ENCODE measurements around the gene PLXNB3. TPM values are rescaled to one million over a fixed set of nuclear protein-coding genes. Genes with fewer than 3 reads are reported as not detected.
"Not testable (repeated sequence)": the region's sequence is repeated elsewhere in the genome, so short reads cannot be mapped to it uniquely, and the experiment has no call there.

Gene PLXNB3
- polyA plus RNA-seq, 4 donors = 0.54 to 1.6 (median 0.66) TPM; not detected in 1

DNA sequence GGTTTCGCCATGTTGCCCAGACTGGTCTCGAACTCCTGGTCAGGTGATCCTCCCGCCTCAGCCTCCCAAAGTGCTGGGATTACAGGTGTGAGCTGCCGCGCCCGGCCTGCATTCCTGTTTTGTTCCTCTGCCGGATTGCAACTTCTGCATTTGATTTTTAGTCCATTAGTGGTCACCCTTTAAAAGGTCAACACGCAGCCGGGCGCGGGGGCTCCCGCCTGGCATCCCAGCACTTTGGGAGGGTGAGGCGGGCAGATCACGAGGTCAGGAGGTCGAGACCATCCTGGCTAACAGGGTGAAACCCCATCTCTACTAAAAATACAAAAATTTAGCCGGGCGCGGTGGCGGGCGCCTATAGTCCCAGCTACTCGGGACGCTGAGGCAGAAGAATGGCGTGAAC, 33.9 kb upstream of the PLXNB3 start:
- Histone ChIP-seq H3K36me3 (ENCODE audit: control insufficient read depth in 3 of 3, insufficient read depth in 2 of 3, low read depth in 1 of 3, low read length in 3 of 3) (peaks cover 0 to 31% (median 0%) of the 10 kb centered on the region in 3 donors), H3K4me1 (ENCODE audit: control insufficient read depth in 3 of 3, insufficient read depth in 2 of 3, low read depth in 1 of 3, low read length in 2 of 3) (peaks cover 0 to 29% (median 4%) of the 10 kb centered on the region in 3 donors)
- H3K27ac ChIP-seq (ENCODE audit: low read depth in 1 of 3, low read length in 2 of 3); H3K27me3 ChIP-seq (ENCODE audit: control insufficient read depth in 3 of 3, insufficient read depth in 3 of 3, low read length in 3 of 3); DNase-seq; FAIRE-seq; H3K9me3 ChIP-seq (ENCODE audit: control insufficient read depth in 2 of 2, insufficient read depth in 1 of 2, low read depth in 1 of 2, low read length in 1 of 2); H3K4me3 ChIP-seq (ENCODE audit: low read depth in 1 of 3, low read length in 3 of 3): not testable (repeated sequence)
- WGBS, 3 donors = 92 to 93% (median 93%) methylated on average over 23 of the region's 23 CpGs

- DNase-seq (peak in 1 of 2 donors; percentile 44), FAIRE-seq (no peak)
- Histone ChIP-seq H3K36me3 (ENCODE audit: control insufficient read depth in 3 of 3, insufficient read depth in 2 of 3, low read depth in 1 of 3, low read length in 3 of 3) (peaks cover 0 to 34% (median 0%) of the 10 kb centered on the region in 3 donors), H3K27ac (ENCODE audit: low read depth in 1 of 3, low read length in 2 of 3) (peak overlapping the region in 1 of 3 donors; percentile 12), H3K4me1 (ENCODE audit: control insufficient read depth in 3 of 3, insufficient read depth in 2 of 3, low read depth in 1 of 3, low read length in 2 of 3) (peaks cover 0 to 17% (median under 1%) of the 10 kb centered on the region in 3 donors), H3K4me3 (ENCODE audit: low read depth in 1 of 3, low read length in 3 of 3) (no peak overlapping the region), H3K27me3 (ENCODE audit: control insufficient read depth in 3 of 3, insufficient read depth in 3 of 3, low read length in 3 of 3) (no peaks in the 10 kb centered on the region), H3K9me3 (ENCODE audit: control insufficient read depth in 2 of 2, insufficient read depth in 1 of 2, low read depth in 1 of 2, low read length in 1 of 2) (peaks cover 0 to 6% of the 10 kb centered on the region in 2 donors)
- 60 to 67% (median 64%) methylated on average over 6 of the region's 6 CpGs for WGBS, 3 donors
These were observed 32.8 kb upstream of the PLXNB3 start for GRCh38 chrX:153731117-153731844.

DNA sequence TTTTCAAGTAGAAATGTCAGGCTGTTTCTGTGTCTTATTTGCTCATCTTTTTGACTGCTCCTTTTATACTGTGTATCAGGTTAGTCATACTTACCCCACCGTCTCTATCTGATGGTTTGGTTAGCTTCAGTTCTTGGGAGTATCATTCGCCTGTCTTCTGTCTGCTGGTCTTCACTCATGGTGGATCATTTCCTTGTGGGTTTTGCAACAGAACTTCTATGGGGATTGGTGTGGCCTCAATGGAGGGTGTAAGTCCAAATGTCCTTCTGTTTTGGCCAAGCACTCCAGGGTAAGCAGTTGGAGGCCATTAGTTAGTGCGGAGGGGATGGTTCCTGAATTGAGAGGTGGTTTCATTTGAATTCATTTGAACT, 32.2 kb upstream of the PLXNB3 start:
- FAIRE-seq (no peak), DNase-seq (no peak)
- Histone ChIP-seq H3K27ac (ENCODE audit: low read depth in 1 of 3, low read length in 2 of 3) (peak overlapping the region in 1 of 3 donors; percentile 44), H3K4me3 (ENCODE audit: low read depth in 1 of 3, low read length in 3 of 3) (no peak overlapping the region), H3K36me3 (ENCODE audit: control insufficient read depth in 3 of 3, insufficient read depth in 2 of 3, low read depth in 1 of 3, low read length in 3 of 3) (peaks cover 0 to 40% (median 0%) of the 10 kb centered on the region in 3 donors), H3K9me3 (ENCODE audit: control insufficient read depth in 2 of 2, insufficient read depth in 1 of 2, low read depth in 1 of 2, low read length in 1 of 2) (peaks cover 0 to 6% of the 10 kb centered on the region in 2 donors), H3K4me1 (ENCODE audit: control insufficient read depth in 3 of 3, insufficient read depth in 2 of 3, low read depth in 1 of 3, low read length in 2 of 3) (peaks cover 0 to 12% (median 0%) of the 10 kb centered on the region in 3 donors), H3K27me3 (ENCODE audit: control insufficient read depth in 3 of 3, insufficient read depth in 3 of 3, low read length in 3 of 3) (no peaks in the 10 kb centered on the region)
- 61 to 89% (median 88%) methylated on average over 3 of the region's 3 CpGs for WGBS, 3 donors

GRCh38 chrX:153732401-153732800, 31.6 kb upstream of the PLXNB3 start:
- no peak for DNase-seq
- WGBS, 3 donors = 91 to 97% (median 94%) methylated on average over 14 of the region's 14 CpGs
- H3K27me3 ChIP-seq (ENCODE audit: control insufficient read depth in 3 of 3, insufficient read depth in 3 of 3, low read length in 3 of 3) = no peaks in the 10 kb centered on the region
- H3K4me1 ChIP-seq (ENCODE audit: control insufficient read depth in 3 of 3, insufficient read depth in 2 of 3, low read depth in 1 of 3, low read length in 2 of 3) = peaks cover 0 to 6% (median 0%) of the 10 kb centered on the region in 3 donors
- FAIRE-seq = no peak
- peaks cover 0 to 6% of the 10 kb centered on the region in 2 donors for H3K9me3 ChIP-seq (ENCODE audit: control insufficient read depth in 2 of 2, insufficient read depth in 1 of 2, low read depth in 1 of 2, low read length in 1 of 2)
- peaks cover 0 to 45% (median 0%) of the 10 kb centered on the region in 3 donors for H3K36me3 ChIP-seq (ENCODE audit: control insufficient read depth in 3 of 3, insufficient read depth in 2 of 3, low read depth in 1 of 3, low read length in 3 of 3)
- H3K4me3 ChIP-seq (ENCODE audit: low read depth in 1 of 3, low read length in 3 of 3) = no peak overlapping the region
- H3K27ac ChIP-seq (ENCODE audit: low read depth in 1 of 3, low read length in 2 of 3) = peak overlapping the region in 1 of 3 donors; percentile 44

DNA sequence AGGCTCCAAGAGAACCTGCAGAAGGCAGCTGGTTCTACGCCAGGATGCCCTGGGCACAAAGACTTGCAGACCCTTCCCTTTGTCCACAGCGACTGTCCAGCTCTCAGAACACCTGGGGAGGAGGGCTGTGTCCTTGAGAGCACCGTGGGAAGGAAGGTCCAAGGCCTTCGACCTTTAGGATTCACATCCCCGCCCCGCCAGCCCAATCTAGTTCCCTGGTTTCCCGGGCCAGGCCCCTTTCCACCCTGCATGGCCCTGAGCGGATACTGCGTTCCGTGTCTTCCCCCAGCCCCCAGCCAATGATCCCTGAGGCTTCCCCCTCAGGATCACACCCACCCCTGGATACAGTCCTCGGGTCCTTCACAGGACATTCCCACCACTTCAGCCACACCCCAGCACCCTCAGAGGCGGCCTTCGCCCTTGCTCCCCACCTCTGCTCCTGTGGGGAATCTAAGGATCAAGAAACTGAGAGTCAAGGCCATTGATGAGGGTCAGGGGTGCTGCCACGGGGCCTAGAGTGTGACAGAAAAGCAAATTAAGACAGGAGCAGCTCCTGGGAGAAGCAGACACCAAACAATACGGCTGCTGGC, 30.3 kb upstream of the PLXNB3 start:
- Histone ChIP-seq H3K27me3 (ENCODE audit: control insufficient read depth in 3 of 3, insufficient read depth in 3 of 3, low read length in 3 of 3) (no peaks in the 10 kb centered on the region), H3K4me1 (ENCODE audit: control insufficient read depth in 3 of 3, insufficient read depth in 2 of 3, low read depth in 1 of 3, low read length in 2 of 3) (no peaks in the 10 kb centered on the region), H3K4me3 (ENCODE audit: low read depth in 1 of 3, low read length in 3 of 3) (no peak overlapping the region), H3K36me3 (ENCODE audit: control insufficient read depth in 3 of 3, insufficient read depth in 2 of 3, low read depth in 1 of 3, low read length in 3 of 3) (peaks cover 0 to 51% (median 0%) of the 10 kb centered on the region in 3 donors), H3K9me3 (ENCODE audit: control insufficient read depth in 2 of 2, insufficient read depth in 1 of 2, low read depth in 1 of 2, low read length in 1 of 2) (peaks cover 0 to 6% of the 10 kb centered on the region in 2 donors), H3K27ac (ENCODE audit: low read depth in 1 of 3, low read length in 2 of 3) (no peak overlapping the region)
- WGBS, 3 donors = 73 to 85% (median 76%) methylated on average over 7 to 15 of the region's 15 CpGs
- FAIRE-seq = no peak
- DNase-seq = no peak

GRCh38 chrX:153734871-153735270, 29.2 kb upstream of the PLXNB3 start:
- peaks cover 0 to 48% (median 0%) of the 10 kb centered on the region in 3 donors for H3K36me3 ChIP-seq (ENCODE audit: control insufficient read depth in 3 of 3, insufficient read depth in 2 of 3, low read depth in 1 of 3, low read length in 3 of 3)
- no peaks in the 10 kb centered on the region for H3K27me3 ChIP-seq (ENCODE audit: control insufficient read depth in 3 of 3, insufficient read depth in 3 of 3, low read length in 3 of 3)
- no peak overlapping the region for H3K4me3 ChIP-seq (ENCODE audit: low read depth in 1 of 3, low read length in 3 of 3)
- no peak overlapping the region for H3K27ac ChIP-seq (ENCODE audit: low read depth in 1 of 3, low read length in 2 of 3)
- WGBS, 3 donors = 87 to 89% (median 87%) methylated on average over 2 of the region's 2 CpGs
- FAIRE-seq = no peak
- DNase-seq = no peak
- H3K9me3 ChIP-seq (ENCODE audit: control insufficient read depth in 2 of 2, insufficient read depth in 1 of 2, low read depth in 1 of 2, low read length in 1 of 2) = peaks cover 0 to 6% of the 10 kb centered on the region in 2 donors
- peaks cover 0 to 1% (median under 1%) of the 10 kb centered on the region in 3 donors for H3K4me1 ChIP-seq (ENCODE audit: control insufficient read depth in 3 of 3, insufficient read depth in 2 of 3, low read depth in 1 of 3, low read length in 2 of 3)

DNA sequence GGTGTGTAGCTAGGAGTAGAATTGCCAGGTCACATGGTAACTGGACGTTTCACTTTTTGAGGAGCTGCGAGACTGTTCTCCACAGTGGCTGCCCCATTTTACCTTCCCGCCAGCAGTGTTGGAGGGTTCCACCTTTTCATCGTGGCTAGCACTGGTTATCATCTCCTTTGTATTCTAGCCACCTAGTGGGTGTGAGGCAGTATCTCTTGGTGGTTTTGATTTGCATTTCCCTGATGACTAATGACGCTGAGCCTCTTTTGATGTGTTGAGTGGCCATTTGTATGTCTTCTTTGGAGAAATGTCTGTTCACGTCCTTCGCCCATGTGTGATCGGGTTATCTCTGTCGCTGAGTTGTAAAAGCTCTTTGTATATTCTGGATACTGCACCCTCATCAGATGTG, 28.8 kb upstream of the PLXNB3 start:
- Histone ChIP-seq H3K9me3 (ENCODE audit: control insufficient read depth in 2 of 2, insufficient read depth in 1 of 2, low read depth in 1 of 2, low read length in 1 of 2) (peaks cover 0 to 6% of the 10 kb centered on the region in 2 donors), H3K4me3 (ENCODE audit: low read depth in 1 of 3, low read length in 3 of 3) (no peak overlapping the region), H3K4me1 (ENCODE audit: control insufficient read depth in 3 of 3, insufficient read depth in 2 of 3, low read depth in 1 of 3, low read length in 2 of 3) (peaks cover 0 to 5% (median 3%) of the 10 kb centered on the region in 3 donors), H3K27me3 (ENCODE audit: control insufficient read depth in 3 of 3, insufficient read depth in 3 of 3, low read length in 3 of 3) (no peaks in the 10 kb centered on the region), H3K36me3 (ENCODE audit: control insufficient read depth in 3 of 3, insufficient read depth in 2 of 3, low read depth in 1 of 3, low read length in 3 of 3) (peaks cover 0 to 49% (median 0%) of the 10 kb centered on the region in 3 donors), H3K27ac (ENCODE audit: low read depth in 1 of 3, low read length in 2 of 3) (no peak overlapping the region)
- whole genome bisulfite sequencing, 3 donors = 59 to 66% (median 61%) methylated on average over 9 of the region's 9 CpGs
- FAIRE-seq (no peak), DNase-seq (peak in 1 of 2 donors; percentile 21)

GRCh38 chrX:153736071-153736820, 27.8 kb upstream of the PLXNB3 start:
- H3K27me3 ChIP-seq (ENCODE audit: control insufficient read depth in 3 of 3, insufficient read depth in 3 of 3, low read length in 3 of 3) = no peaks in the 10 kb centered on the region
- 69 to 79% (median 77%) methylated on average over 25 to 30 of the region's 30 CpGs for WGBS, 3 donors
- H3K4me3 ChIP-seq (ENCODE audit: low read depth in 1 of 3, low read length in 3 of 3) = no peak overlapping the region
- H3K36me3 ChIP-seq (ENCODE audit: control insufficient read depth in 3 of 3, insufficient read depth in 2 of 3, low read depth in 1 of 3, low read length in 3 of 3) = peaks cover 0 to 49% (median 0%) of the 10 kb centered on the region in 3 donors
- DNase-seq = no peak
- H3K9me3 ChIP-seq (ENCODE audit: control insufficient read depth in 2 of 2, insufficient read depth in 1 of 2, low read depth in 1 of 2, low read length in 1 of 2) = peaks cover 0 to 6% of the 10 kb centered on the region in 2 donors
- no peak for FAIRE-seq
- H3K27ac ChIP-seq (ENCODE audit: low read depth in 1 of 3, low read length in 2 of 3) = peak overlapping the region in 1 of 3 donors; percentile 38
- peaks cover 0 to 12% (median 3%) of the 10 kb centered on the region in 3 donors for H3K4me1 ChIP-seq (ENCODE audit: control insufficient read depth in 3 of 3, insufficient read depth in 2 of 3, low read depth in 1 of 3, low read length in 2 of 3)
